Measurements from ENCODE around the gene MXD1.

GRCh38 chr2:69979902-69980807 is 65.2 kb downstream of the MXD1 start:
- TF ChIP-seq PHTF2 (CRISPR knock-in tag; IDR thresholded peaks at IDR 0.05) (no peak), ETV5 (CRISPR knock-in tag; IDR thresholded peaks at IDR 0.05; ENCODE audit: low read depth) (no peak), PRDM10 (IDR thresholded peaks at IDR 0.05; ENCODE audit: partially characterized antibody) (no peak), SIX5 (IDR thresholded peaks at IDR 0.05; ENCODE audit: borderline replicate concordance in 1 of 2, insufficient read depth in 1 of 2, low read depth in 1 of 2, low read length in 2 of 2) (no peak), JUN (IDR thresholded peaks at IDR 0.05; ENCODE audit: borderline replicate concordance, low read depth, low read length) (no peak), JUN (CRISPR knock-in tag; IDR thresholded peaks at IDR 0.05; ENCODE audit: borderline replicate concordance) (no peak), ZNF282 (CRISPR knock-in tag; IDR thresholded peaks at IDR 0.05) (no peak), POLR2A (conservative IDR thresholded peaks at IDR 0.05) (no peak), FOXJ3 (CRISPR knock-in tag; IDR thresholded peaks at IDR 0.05) (no peak), CTCF (IDR thresholded peaks at IDR 0.05 in 2 of 3, conservative IDR thresholded peaks at IDR 0.05 in 1 of 3; ENCODE audit: insufficient read depth in 2 of 3, low read depth in 1 of 3, low read length in 3 of 3) (no peak), POLR2AphosphoS2 (IDR thresholded peaks at IDR 0.05; ENCODE audit: low read length) (no peak), ZNF384 (IDR thresholded peaks at IDR 0.05; ENCODE audit: low read depth, low read length) (no peak)

Data from K562 (cell line).